ENCODE measurements around the gene POU3F2.

POU3F2 gene

GRCh38 chr6:98831057-98831958 is 3.1 kb upstream of the POU3F2 start:
- DNase-seq = no peak

GRCh38 chr6:98831959-98832283 is 2.5 kb upstream of the POU3F2 start:
- no peak for DNase-seq

- no peak for DNase-seq
Observed at GRCh38 chr6:98832284-98833056, 1.9 kb upstream of the POU3F2 start.

- DNase-seq = no peak
Observed at GRCh38 chr6:98833057-98833306, 1.4 kb upstream of the POU3F2 start.

- peak; percentile 14 for DNase-seq
Observed at GRCh38 chr6:98833307-98834059, 891 bp upstream of the POU3F2 start.

- DNase-seq = no peak
Observed at GRCh38 chr6:98835149-98836024, 1.0 kb downstream of the POU3F2 start.

GRCh38 chr6:98836025-98836961 is 1.9 kb downstream of the POU3F2 start:
- DNase-seq = no peak

- DNase-seq = no peak
Observed at GRCh38 chr6:98836962-98837944, 2.9 kb downstream of the POU3F2 start.

GRCh38 chr6:98838032-98838431 is 3.7 kb downstream of the POU3F2 start:
- no peak for DNase-seq

GRCh38 chr6:98838975-98839374 is 4.6 kb downstream of the POU3F2 start:
- no peak for DNase-seq

- DNase-seq = no peak
Observed at GRCh38 chr6:98839781-98840361, 5.5 kb downstream of the POU3F2 start.

GRCh38 chr6:98840385-98840784 is 6.0 kb downstream of the POU3F2 start:
- DNase-seq = no peak

- DNase-seq = no peak
Observed at GRCh38 chr6:98840996-98841513, 6.7 kb downstream of the POU3F2 start.

- DNase-seq = no peak
Observed at GRCh38 chr6:98841621-98842341, 7.4 kb downstream of the POU3F2 start.

- DNase-seq = no peak
Observed at GRCh38 chr6:98842342-98843180, 8.2 kb downstream of the POU3F2 start.

GRCh38 chr6:98843271-98844243 is 9.2 kb downstream of the POU3F2 start:
- DNase-seq = no peak
